HG03039 (cell line): ENCODE measurements around the gene NME7.
"Not testable (repeated sequence)": the region's sequence is repeated elsewhere in the genome, so short reads cannot be mapped to it uniquely, and the experiment has no call there.

ENCODE experiments used
- ATAC-seq: cut with Tn5 transposase; IDR thresholded peaks from one replicate; pipeline ENCODE4 v1.9.1; 2021; ENCODE audit warnings: mild to moderate bottlenecking, moderate library complexity; ENCODE audit not compliant: unreplicated experiment

The NME7 gene

DNA sequence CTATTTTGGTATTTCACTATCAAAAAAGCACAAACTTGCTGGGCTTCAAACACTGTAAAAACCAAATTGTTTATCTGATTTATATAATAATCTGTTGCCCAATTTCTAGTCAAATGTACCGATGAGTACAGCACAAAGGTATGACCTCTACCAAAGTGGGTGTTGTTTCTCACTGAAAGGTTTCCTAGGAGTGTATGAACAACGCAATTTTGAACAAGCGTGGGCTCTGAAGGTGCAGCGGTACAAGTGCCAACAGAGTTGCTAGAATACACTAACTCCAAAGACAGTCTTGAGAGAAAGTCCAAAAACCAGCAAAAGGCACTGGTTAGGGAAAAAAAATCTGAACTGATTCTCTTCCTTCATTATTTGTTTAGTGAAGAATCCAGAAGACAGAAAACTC lies 130.7 kb downstream of the NME7 start:
- ATAC-seq, result no peak

DNA sequence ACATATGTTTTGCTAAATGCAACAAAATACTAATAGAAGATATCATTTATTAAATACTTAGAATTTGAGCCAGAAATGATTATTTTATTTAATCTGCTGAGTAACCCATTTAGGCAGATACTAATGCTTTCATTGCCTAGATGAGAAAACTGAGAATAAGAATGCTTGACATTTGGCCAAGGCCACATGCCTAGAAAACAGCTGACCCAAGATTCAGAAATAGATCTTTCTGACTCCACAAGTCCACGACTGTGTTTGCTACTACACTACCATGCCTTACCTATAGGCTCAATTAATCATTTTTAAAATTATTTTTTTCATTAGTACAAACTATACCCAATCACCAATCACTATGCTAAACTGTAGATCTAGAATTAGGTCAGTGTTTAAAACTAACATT lies 131.5 kb downstream of the NME7 start:
- no peak for ATAC-seq

DNA sequence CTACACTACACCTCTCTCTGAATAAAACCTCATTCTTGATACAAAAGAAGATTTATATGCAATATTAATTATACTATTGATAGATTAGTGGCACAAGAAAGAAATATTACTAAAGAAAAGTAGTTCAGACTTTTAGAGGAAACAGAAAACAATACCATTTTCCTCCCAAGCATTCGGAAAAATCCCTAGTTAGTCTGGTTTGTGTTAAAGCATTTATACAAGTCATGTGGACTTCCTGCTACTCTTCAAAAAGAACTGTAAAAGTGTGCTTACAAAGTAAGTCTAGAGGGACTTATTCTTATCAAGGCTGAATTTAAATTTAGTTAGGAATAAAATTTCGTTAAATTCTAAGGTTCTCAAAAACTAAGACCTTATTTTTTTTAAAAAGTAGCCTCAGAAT lies 132.0 kb downstream of the NME7 start:
- no peak for ATAC-seq

- ATAC-seq, result no peak
Observed at GRCh38 chr1:169234780-169235179, 132.8 kb downstream of the NME7 start.

GRCh38 chr1:169217636-169218035 lies 150.0 kb downstream of the NME7 start:
- ATAC-seq, result no peak

GRCh38 chr1:169214598-169214997 lies 153.0 kb downstream of the NME7 start:
- ATAC-seq, result no peak

- no peak for ATAC-seq
Observed at GRCh38 chr1:169212088-169212487, 155.5 kb downstream of the NME7 start.

GRCh38 chr1:169207797-169208520 lies 159.6 kb downstream of the NME7 start:
- no peak for ATAC-seq

GRCh38 chr1:169204157-169204556 lies 163.4 kb downstream of the NME7 start:
- ATAC-seq, result no peak

DNA sequence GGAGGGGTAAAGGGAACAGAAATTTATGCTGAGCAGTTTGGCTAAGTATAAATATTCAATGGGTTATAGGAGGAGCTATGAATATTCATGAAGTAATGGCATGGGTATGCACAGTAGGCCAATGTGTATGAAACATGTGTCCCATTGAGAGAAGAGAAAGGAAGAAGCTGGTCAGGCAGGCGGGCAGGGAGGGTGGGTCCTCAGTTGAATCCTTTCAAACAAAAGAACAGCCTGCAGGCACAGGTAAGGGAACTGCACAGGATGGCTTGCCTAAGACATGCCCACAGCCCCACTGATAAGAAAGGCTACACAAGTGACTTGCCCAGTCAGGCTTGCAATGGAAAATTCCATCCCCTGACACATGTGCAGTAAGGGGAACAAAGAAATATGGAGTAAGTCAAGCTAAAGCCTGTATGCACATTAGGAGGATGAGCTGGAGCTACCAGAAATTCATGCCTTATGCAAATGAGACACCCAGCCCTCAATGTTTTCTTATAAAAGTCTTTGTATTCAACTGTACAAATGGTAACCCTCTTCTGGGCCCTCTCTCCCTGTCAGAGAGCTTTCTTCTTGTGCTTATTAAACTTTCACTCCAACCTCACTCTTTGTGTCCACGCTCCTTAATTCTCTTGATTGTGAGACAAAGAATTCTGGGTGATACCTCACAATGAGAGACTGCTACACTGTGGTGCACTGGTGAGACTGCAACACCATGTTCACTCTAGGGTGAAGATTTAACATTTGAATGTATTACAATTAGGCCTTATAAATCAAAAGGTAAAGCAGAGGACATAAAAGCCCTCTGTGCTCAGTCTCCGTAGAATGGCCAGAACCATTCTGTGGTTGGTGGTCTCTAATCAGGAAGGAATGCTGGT lies 164.6 kb downstream of the NME7 start:
- ATAC-seq, result no peak

GRCh38 chr1:169201084-169201619 lies 166.4 kb downstream of the NME7 start:
- no peak for ATAC-seq

DNA sequence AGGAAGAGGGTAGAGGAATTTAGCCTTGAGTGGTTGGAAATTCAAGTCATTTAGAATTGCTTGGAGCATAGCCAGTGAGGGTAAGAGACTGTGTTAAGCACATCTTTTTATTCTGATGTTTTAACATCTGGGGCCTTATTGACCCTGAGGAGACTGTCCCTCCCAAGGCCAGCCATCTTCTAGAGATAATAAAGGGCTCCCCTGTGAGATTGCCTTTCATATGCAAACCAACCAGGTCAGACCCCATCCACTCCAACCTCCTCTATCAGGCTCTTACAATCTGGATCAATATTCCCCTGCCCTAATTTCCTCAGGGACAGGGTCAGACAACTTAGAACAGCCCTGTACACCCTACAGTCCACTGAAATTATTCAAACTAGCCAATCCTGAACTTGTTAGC lies 167.3 kb downstream of the NME7 start:
- no peak for ATAC-seq

DNA sequence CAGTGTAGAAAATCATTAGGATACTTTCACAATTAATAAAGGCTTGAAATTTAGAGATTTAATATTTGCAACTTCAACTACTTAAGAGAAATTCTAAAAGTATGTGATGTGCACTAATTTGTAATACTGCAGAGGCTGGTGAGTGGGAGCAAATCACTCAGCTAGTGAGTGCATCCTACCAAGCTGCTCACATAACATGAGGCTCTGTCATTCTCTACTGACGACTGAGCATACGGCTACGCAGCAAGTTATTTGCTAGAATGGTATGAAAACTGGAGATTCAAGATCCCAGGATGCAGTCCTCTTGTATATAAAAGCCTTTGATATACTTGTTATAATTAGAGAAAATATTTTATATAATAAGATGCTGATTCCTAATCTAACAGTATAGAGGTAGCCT lies 171.0 kb downstream of the NME7 start:
- ATAC-seq, result no peak

GRCh38 chr1:169196161-169196560 lies 171.4 kb downstream of the NME7 start:
- ATAC-seq, result no peak

DNA sequence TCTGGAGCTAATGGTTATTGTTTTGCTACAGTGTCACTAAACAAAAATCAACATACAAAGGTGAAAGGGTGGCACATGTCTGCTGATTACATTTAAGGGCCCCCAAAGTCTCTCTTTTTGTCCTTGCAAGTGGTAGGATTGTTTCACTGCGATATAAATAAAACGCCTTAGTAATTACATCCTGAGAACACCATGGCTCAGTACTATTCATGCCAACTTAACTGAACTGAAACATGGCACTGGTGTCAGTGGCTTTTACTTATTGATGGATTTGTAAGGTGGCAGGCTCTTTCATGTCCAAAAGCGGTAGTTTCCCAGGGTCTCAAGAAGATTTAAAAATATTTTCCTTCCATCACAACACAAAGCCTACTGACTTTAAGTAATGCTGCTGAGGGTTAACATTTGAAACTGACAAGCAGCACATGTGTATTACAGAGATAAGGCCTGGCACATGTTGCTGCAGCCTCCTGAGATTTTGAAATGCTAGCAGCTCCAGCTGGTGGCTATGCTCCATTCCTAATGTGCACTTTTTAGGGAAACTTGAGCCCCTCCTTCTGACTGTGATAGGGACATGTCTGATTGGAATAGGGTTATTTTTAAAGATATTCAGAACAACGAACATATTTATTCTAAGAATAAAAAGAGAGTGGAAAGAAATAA lies 174.3 kb downstream of the NME7 start:
- ATAC-seq, result no peak

- no peak for ATAC-seq
Observed at GRCh38 chr1:169186106-169186505, 181.5 kb downstream of the NME7 start.

- no peak for ATAC-seq
Observed at GRCh38 chr1:169184812-169185211, 182.8 kb downstream of the NME7 start.

- ATAC-seq, result no peak
Observed at GRCh38 chr1:169180174-169180573, 187.4 kb downstream of the NME7 start.

GRCh38 chr1:169179431-169179830 lies 188.2 kb downstream of the NME7 start:
- not testable (repeated sequence) for ATAC-seq

- no peak for ATAC-seq
Observed at GRCh38 chr1:169175461-169175860, 192.1 kb downstream of the NME7 start.

DNA sequence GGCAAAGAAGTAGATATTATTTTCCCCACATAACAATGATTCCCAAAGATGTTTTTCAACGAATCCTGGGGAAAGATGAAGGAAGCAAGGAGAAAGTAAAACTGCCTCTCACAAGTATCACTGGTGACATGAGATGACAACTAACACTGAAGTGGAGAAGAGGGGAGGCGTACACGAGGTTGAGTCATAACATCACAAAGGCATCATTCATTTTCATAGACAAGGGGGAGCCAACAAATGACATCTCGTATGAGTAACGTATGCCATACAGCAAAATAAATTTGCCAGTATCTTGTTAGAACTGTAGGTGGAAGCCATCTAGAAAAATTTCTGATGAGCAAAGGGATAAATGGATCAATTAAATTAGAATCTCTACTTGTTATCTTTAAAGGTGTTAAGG lies 204.5 kb downstream of the NME7 start:
- peak; percentile 54 for ATAC-seq
